ENCODE measurements around the gene NACAD. TPM values are rescaled to one million over a fixed set of nuclear protein-coding genes. Genes with fewer than 3 reads are reported as not detected.

The NACAD gene
- total RNA-seq, 2 experiments from 2014 or later = 0.08 to 0.14 TPM

- ChIA-PET CTCF (no interaction called here), POLR2A (no interaction called here)
- Histone ChIP-seq H3K4me1 (ENCODE audit: insufficient read depth, low read length) (peaks cover 7% of the 10 kb centered on the region), H3K27ac (ENCODE audit: low read depth in 1 of 2, low read length in 2 of 2) (no peak overlapping the region), H3K4me3 (ENCODE audit: low read length) (no peak overlapping the region), H3K9me3 (ENCODE audit: control insufficient read depth in 1 of 2, insufficient read depth in 1 of 2, low read length in 2 of 2) (no peaks in the 10 kb centered on the region), H3K36me3 (ENCODE audit: insufficient read depth, low read length) (no peaks in the 10 kb centered on the region), H3K27me3 (ENCODE audit: control insufficient read depth in 1 of 2, insufficient read depth in 2 of 2, low read length in 2 of 2) (no peaks in the 10 kb centered on the region)
- no peak for DNase-seq
- no peaks in the 10 kb centered on the region for H3K27me3 Mint-ChIP-seq
- no peaks in the 10 kb centered on the region for H3K9me3 Mint-ChIP-seq
- no peak for TF ChIP-seq CTCF (IDR thresholded peaks at IDR 0.05)
- peaks cover 5% of the 10 kb centered on the region for H3K4me1 Mint-ChIP-seq (ENCODE audit: low read depth)
- no peak for ATAC-seq (ENCODE audit: poor library complexity)
- H3K27ac Mint-ChIP-seq = no peak overlapping the region
- intact Hi-C loops (cut with DNase I, micrococcal nuclease) = no loop called here
- no peak overlapping the region for H3K4me3 Mint-ChIP-seq
- H3K36me3 Mint-ChIP-seq (ENCODE audit: low read depth) = no peaks in the 10 kb centered on the region
Measured at GRCh38 chr7:45131891-45132290, 43.1 kb upstream of the NACAD start.

- Mint-ChIP-seq H3K36me3 (ENCODE audit: low read depth) (no peaks in the 10 kb centered on the region), H3K9me3 (no peaks in the 10 kb centered on the region), H3K27me3 (no peaks in the 10 kb centered on the region), H3K27ac (no peak overlapping the region), H3K4me3 (no peak overlapping the region), H3K4me1 (ENCODE audit: low read depth) (peaks cover 1% of the 10 kb centered on the region)
- POLR2A ChIA-PET = no interaction called here
- intact Hi-C loops (cut with DNase I, micrococcal nuclease) = no loop called here
- TF ChIP-seq CTCF (IDR thresholded peaks at IDR 0.05) = no peak
- Histone ChIP-seq H3K9me3 (ENCODE audit: control insufficient read depth in 1 of 2, insufficient read depth in 1 of 2, low read length in 2 of 2) (no peaks in the 10 kb centered on the region), H3K4me1 (ENCODE audit: insufficient read depth, low read length) (peaks cover 3% of the 10 kb centered on the region), H3K27ac (ENCODE audit: low read depth in 1 of 2, low read length in 2 of 2) (no peak overlapping the region), H3K36me3 (ENCODE audit: insufficient read depth, low read length) (no peaks in the 10 kb centered on the region), H3K4me3 (ENCODE audit: low read length) (no peak overlapping the region), H3K27me3 (ENCODE audit: control insufficient read depth in 1 of 2, insufficient read depth in 2 of 2, low read length in 2 of 2) (no peaks in the 10 kb centered on the region)
- DNase-seq (no peak), ATAC-seq (ENCODE audit: poor library complexity) (no peak)
- CTCF ChIA-PET = no interaction called here
Measured at GRCh38 chr7:45130910-45131309, 42.1 kb upstream of the NACAD start.

- no peaks in the 10 kb centered on the region for H3K36me3 ChIP-seq (ENCODE audit: insufficient read depth, low read length)
- ATAC-seq (ENCODE audit: poor library complexity) (no peak), DNase-seq (no peak)
- no peak overlapping the region for H3K4me3 ChIP-seq (ENCODE audit: low read length)
- Mint-ChIP-seq H3K27me3 (no peaks in the 10 kb centered on the region), H3K36me3 (ENCODE audit: low read depth) (no peaks in the 10 kb centered on the region), H3K9me3 (no peaks in the 10 kb centered on the region), H3K4me1 (ENCODE audit: low read depth) (no peaks in the 10 kb centered on the region), H3K27ac (no peak overlapping the region), H3K4me3 (no peak overlapping the region)
- TF ChIP-seq CTCF (IDR thresholded peaks at IDR 0.05) = no peak
- H3K27ac ChIP-seq (ENCODE audit: low read depth in 1 of 2, low read length in 2 of 2) = no peak overlapping the region
- no peaks in the 10 kb centered on the region for H3K27me3 ChIP-seq (ENCODE audit: control insufficient read depth in 1 of 2, insufficient read depth in 2 of 2, low read length in 2 of 2)
- ChIA-PET CTCF (no interaction called here), POLR2A (no interaction called here)
- intact Hi-C loops (cut with DNase I, micrococcal nuclease) = no loop called here
- H3K4me1 ChIP-seq (ENCODE audit: insufficient read depth, low read length) = no peaks in the 10 kb centered on the region
- H3K9me3 ChIP-seq (ENCODE audit: control insufficient read depth in 1 of 2, insufficient read depth in 1 of 2, low read length in 2 of 2) = no peaks in the 10 kb centered on the region
Measured at GRCh38 chr7:45129906-45130305, 41.1 kb upstream of the NACAD start.
